Large intestine (tissue), 3 donors: Measurements from ENCODE around the gene INCENP. TPM values are rescaled to one million over a fixed set of nuclear protein-coding genes. Genes with fewer than 3 reads are reported as not detected.

Experiments
- DNase-seq, 2 donors: peaks; one replicate each; pipeline versions ENCODE4 v3.0.0 to v3.0.0-alpha.2; 2013
- H3K27ac ChIP-seq: one replicate; pipeline ENCODE4 v1.5.1; 2013; ENCODE audit warnings: low read length
- H3K27me3 ChIP-seq: 2 replicates; pipeline ENCODE4 v1.6.1; 2013; ENCODE audit warnings: low read length; ENCODE audit not compliant: control insufficient read depth, insufficient read depth
- H3K36me3 ChIP-seq: 2 replicates; pipeline ENCODE4 v1.6.1; 2013; ENCODE audit warnings: low read length; ENCODE audit not compliant: control insufficient read depth, insufficient read depth
- H3K4me1 ChIP-seq: one replicate; pipeline ENCODE4 v1.6.1; 2013; ENCODE audit warnings: low read length; ENCODE audit not compliant: control insufficient read depth, insufficient read depth
- H3K4me3 ChIP-seq: one replicate; pipeline ENCODE4 v1.5.1; 2013; ENCODE audit warnings: low read length
- H3K9me3 ChIP-seq: one replicate; pipeline ENCODE4 v1.6.1; 2013; ENCODE audit warnings: mild to moderate bottlenecking, low read depth, low read length, moderate library complexity; ENCODE audit not compliant: control insufficient read depth
- WGBS: methylation state at CpG from one replicate; pipeline ENCODE4 v1.1.5; 2013; ENCODE audit warnings: low lambda C conversion rate; ENCODE audit not compliant: insufficient coverage; 5-methylcytosine and 5-hydroxymethylcytosine counted together
- polyA plus RNA-seq: library from polyadenylated mRNA; unstranded; fragments of 120-200 nt; gene quantifications from one replicate; pipeline ENCODE4 v1.2.1, GENCODE V29; 2013

INCENP gene
- polyA plus RNA-seq, 1 donor: 22.5 TPM

GRCh38 chr11:62141111-62142042 is 17.6 kb downstream of the INCENP start:
- H3K9me3 ChIP-seq: no peaks in the 10 kb centered on the region
- no peak overlapping the region for H3K4me3 ChIP-seq
- no CpG with 5 or more reads among the region's 22 CpGs for WGBS
- H3K36me3 ChIP-seq: peaks cover 84% of the 10 kb centered on the region
- H3K27ac ChIP-seq: no peak overlapping the region
- no peaks in the 10 kb centered on the region for H3K4me1 ChIP-seq
- no peak for DNase-seq
- no peaks in the 10 kb centered on the region for H3K27me3 ChIP-seq

- DNase-seq: no peak
These were observed 18.2 kb downstream of the INCENP start for GRCh38 chr11:62142043-62142375.

GRCh38 chr11:62142921-62143320 is 19.1 kb downstream of the INCENP start:
- DNase-seq: no peak
- Histone ChIP-seq H3K9me3 (no peaks in the 10 kb centered on the region), H3K36me3 (peaks cover 90% of the 10 kb centered on the region), H3K4me3 (no peak overlapping the region), H3K27me3 (no peaks in the 10 kb centered on the region), H3K4me1 (no peaks in the 10 kb centered on the region), H3K27ac (no peak overlapping the region)
- no CpG with 5 or more reads among the region's 3 CpGs for WGBS

More at GRCh38 chr11:62142043-62142375, 18.2 kb downstream of the INCENP start:
- H3K27me3 ChIP-seq: no peaks in the 10 kb centered on the region
- no peak overlapping the region for H3K4me3 ChIP-seq
- no peaks in the 10 kb centered on the region for H3K4me1 ChIP-seq
- H3K27ac ChIP-seq: no peak overlapping the region
- H3K36me3 ChIP-seq: peaks cover 86% of the 10 kb centered on the region
- H3K9me3 ChIP-seq: no peaks in the 10 kb centered on the region
- no CpG with 5 or more reads among the region's 4 CpGs for WGBS

GRCh38 chr11:62143727-62144126 is 19.9 kb downstream of the INCENP start:
- Histone ChIP-seq H3K9me3 (no peaks in the 10 kb centered on the region), H3K27me3 (no peaks in the 10 kb centered on the region), H3K4me3 (no peak overlapping the region), H3K36me3 (peaks cover 90% of the 10 kb centered on the region), H3K4me1 (no peaks in the 10 kb centered on the region), H3K27ac (no peak overlapping the region)
- DNase-seq: no peak
- WGBS: no CpG with 5 or more reads among the region's 1 CpG

- no peaks in the 10 kb centered on the region for H3K27me3 ChIP-seq
- no peak for DNase-seq
- no peak overlapping the region for H3K27ac ChIP-seq
- H3K36me3 ChIP-seq: peaks cover 85% of the 10 kb centered on the region
- H3K9me3 ChIP-seq: no peaks in the 10 kb centered on the region
- no CpG with 5 or more reads among the region's 24 CpGs for WGBS
- no peak overlapping the region for H3K4me3 ChIP-seq
- no peaks in the 10 kb centered on the region for H3K4me1 ChIP-seq
These were observed 20.9 kb downstream of the INCENP start for GRCh38 chr11:62144641-62145255.

GRCh38 chr11:62145261-62145871 is 21.6 kb downstream of the INCENP start:
- WGBS: 100% methylated on average over 3 of the region's 11 CpGs
- Histone ChIP-seq H3K36me3 (peaks cover 85% of the 10 kb centered on the region), H3K4me3 (no peak overlapping the region), H3K27ac (no peak overlapping the region), H3K4me1 (no peaks in the 10 kb centered on the region), H3K9me3 (no peaks in the 10 kb centered on the region), H3K27me3 (no peaks in the 10 kb centered on the region)
- DNase-seq: no peak

GRCh38 chr11:62146476-62147200 is 22.8 kb downstream of the INCENP start:
- H3K4me1 ChIP-seq: no peaks in the 10 kb centered on the region
- DNase-seq: no peak
- peaks cover 85% of the 10 kb centered on the region for H3K36me3 ChIP-seq
- H3K27ac ChIP-seq: no peak overlapping the region
- H3K4me3 ChIP-seq: no peak overlapping the region
- WGBS: 100% methylated on average over 7 of the region's 36 CpGs
- no peaks in the 10 kb centered on the region for H3K27me3 ChIP-seq
- no peaks in the 10 kb centered on the region for H3K9me3 ChIP-seq

- H3K4me1 ChIP-seq: no peaks in the 10 kb centered on the region
- H3K27ac ChIP-seq: no peak overlapping the region
- DNase-seq: no peak
- peaks cover 84% of the 10 kb centered on the region for H3K36me3 ChIP-seq
- H3K9me3 ChIP-seq: no peaks in the 10 kb centered on the region
- no peaks in the 10 kb centered on the region for H3K27me3 ChIP-seq
- H3K4me3 ChIP-seq: no peak overlapping the region
- no CpG with 5 or more reads among the region's 12 CpGs for WGBS
These were observed 23.7 kb downstream of the INCENP start for GRCh38 chr11:62147545-62147944.

- no CpG with 5 or more reads among the region's 10 CpGs for WGBS
- Histone ChIP-seq H3K27ac (no peak overlapping the region), H3K27me3 (no peaks in the 10 kb centered on the region), H3K36me3 (peaks cover 77% of the 10 kb centered on the region), H3K9me3 (no peaks in the 10 kb centered on the region), H3K4me1 (no peaks in the 10 kb centered on the region), H3K4me3 (no peak overlapping the region)
- DNase-seq: no peak
These were observed 24.6 kb downstream of the INCENP start for GRCh38 chr11:62148271-62148980.
